SK-N-SH (cell line): ENCODE results near the gene PPARD. TPM values are rescaled to one million over a fixed set of nuclear protein-coding genes. Genes with fewer than 3 reads are reported as not detected.

Source experiments
- CTCF ChIA-PET: fragments of 300-600, 350-600 bp; formaldehyde crosslinking; extraction: SDS; loops from one replicate; lab custom pipeline; 2021; lab: Yijun Ruan, JAX
- POLR2A ChIA-PET: fragments of 350-600 bp; sonication (Branson Sonifier 250); formaldehyde crosslinking; extraction: SDS; loops from one replicate; lab custom pipeline; 2020; ENCODE audit warnings: antibody characterized with exemption, inconsistent platforms; lab: Yijun Ruan, JAX
- DNase-seq: peaks from one replicate; pipeline ENCODE4 v3.0.0; 2012
- H2AFZ ChIP-seq: fragments of 200-600 bp; sonication (generic); 2 replicates; pipeline ENCODE4 v1.8.1; 2016; ENCODE audit warnings: antibody characterized with exemption, mild to moderate bottlenecking, low read depth
- H3F3A ChIP-seq: fragments of 200-600 bp; sonication (generic); replicated peaks from 2 replicates; pipeline ENCODE3; 2016; ENCODE audit warnings: antibody characterized with exemption, mild to moderate bottlenecking; ENCODE audit not compliant: insufficient read depth
- H3K27ac ChIP-seq, 2 experiments: fragments of 200-500 bp in 1 of 2; fragments of 200-600 bp in 1 of 2; sonication (Bioruptor generic) in 1 of 2; sonication (generic), shearing (Covaris generic) in 1 of 2; 2 replicates each; pipeline versions ENCODE4 v1.5.1 to v1.6.1; 2014 to 2016; ENCODE audit warnings: low read depth in 2 of 2, inconsistent platforms in 1 of 2, low read length in 1 of 2, mild to moderate bottlenecking in 1 of 2, mixed read lengths in 1 of 2
- H3K27me3 ChIP-seq: fragments of 200-600 bp; sonication (generic), shearing (Covaris generic); 2 replicates; pipeline ENCODE4 v1.6.1; 2016; ENCODE audit warnings: mixed run types; ENCODE audit not compliant: insufficient read depth
- H3K36me3 ChIP-seq, 2 experiments: fragments of 200-500 bp in 1 of 2; fragments of 200-600 bp in 1 of 2; sonication (Bioruptor generic) in 1 of 2; sonication (generic) in 1 of 2; replicated peaks in 1 of 2; 2 replicates each; pipeline versions ENCODE3 to v1.5.1; 2014 to 2016; ENCODE audit warnings: low read length in 1 of 2, mild to moderate bottlenecking in 1 of 2; ENCODE audit not compliant: insufficient read depth in 2 of 2, control insufficient read depth in 1 of 2
- H3K4me1 ChIP-seq, 2 experiments: fragments of 200-500 bp in 1 of 2; fragments of 200-600 bp in 1 of 2; sonication (Bioruptor generic) in 1 of 2; sonication (generic), shearing (Covaris generic) in 1 of 2; 2 replicates each; pipeline versions ENCODE4 v1.5.1 to v1.6.1; 2014 to 2016; ENCODE audit warnings: low read depth in 1 of 2, low read length in 1 of 2, mixed run types in 1 of 2; ENCODE audit not compliant: insufficient read depth in 2 of 2, control insufficient read depth in 1 of 2
- H3K4me2 ChIP-seq: fragments of 200-600 bp; sonication (generic), shearing (Covaris generic); 2 replicates; pipeline ENCODE4 v1.6.1; 2017; ENCODE audit warnings: mixed run types
- H3K4me3 ChIP-seq, 2 experiments: fragments of 200-500 bp in 1 of 2; fragments of 200-600 bp in 1 of 2; sonication (Bioruptor generic) in 1 of 2; sonication (generic), shearing (Covaris generic) in 1 of 2; 2 replicates each; pipeline versions ENCODE4 v1.5.1 to v1.8.1; 2014 to 2016; ENCODE audit warnings: low read depth in 2 of 2, inconsistent platforms in 1 of 2, low read length in 1 of 2, mild to moderate bottlenecking in 1 of 2, mixed read lengths in 1 of 2, moderate library complexity in 1 of 2
- H3K79me2 ChIP-seq: fragments of 200-600 bp; sonication (generic); 2 replicates; pipeline ENCODE4 v1.8.1; 2017; ENCODE audit warnings: mild to moderate bottlenecking; ENCODE audit not compliant: insufficient read depth
- H3K9ac ChIP-seq: fragments of 200-600 bp; sonication (generic); 2 replicates; pipeline ENCODE4 v1.6.1; 2017; ENCODE audit warnings: mixed run types
- H3K9me2 ChIP-seq: fragments of 200-600 bp; sonication (generic); 2 replicates; pipeline ENCODE4 v1.6.1; 2017; ENCODE audit warnings: mixed run types
- H3K9me3 ChIP-seq: fragments of 200-600 bp; sonication (generic); 2 replicates; pipeline ENCODE4 v1.6.1; 2017; ENCODE audit warnings: mixed run types, mild to moderate bottlenecking, moderate library complexity
- H4K20me1 ChIP-seq: fragments of 200-600 bp; sonication (generic); 2 replicates; pipeline ENCODE4 v1.6.1; 2017; ENCODE audit warnings: mild to moderate bottlenecking, mixed run types; ENCODE audit not compliant: insufficient read depth
- CTCF ChIP-seq: fragments of 200-600 bp; sonication (generic); IDR thresholded peaks from 2 replicates; pipeline ENCODE4 v1.6.1; 2017; ENCODE audit warnings: antibody characterized with exemption, mild to moderate bottlenecking, moderate library complexity
- ELF1 ChIP-seq: IDR thresholded peaks from 2 replicates; pipeline ENCODE4 v1.4.0; 2012
- EP300 ChIP-seq, 2 experiments: IDR thresholded peaks; 2 replicates each; pipeline versions ENCODE4 v1.4.0 to v1.6.1; 2012; ENCODE audit warnings: borderline replicate concordance in 1 of 2, low read depth in 1 of 2, low read length in 1 of 2
- EZH2phosphoT487 ChIP-seq: fragments of 200-600 bp; sonication (generic); IDR thresholded peaks from 2 replicates; pipeline ENCODE4 v1.6.1; 2017; ENCODE audit warnings: low read depth, mixed run types, mild to moderate bottlenecking, antibody characterized with exemption, moderate library complexity, borderline replicate concordance
- FOSL2 ChIP-seq: IDR thresholded peaks from 2 replicates; pipeline ENCODE4 v1.4.0; 2012; ENCODE audit warnings: low read depth, mild to moderate bottlenecking, moderate library complexity, borderline replicate concordance
- FOXM1 ChIP-seq: IDR thresholded peaks from 2 replicates; pipeline ENCODE4 v1.4.0; 2012; ENCODE audit warnings: low read depth, mild to moderate bottlenecking
- MXI1 ChIP-seq: IDR thresholded peaks from 2 replicates; pipeline ENCODE4 v1.6.1; 2012; ENCODE audit warnings: mild to moderate bottlenecking, low read depth, low read length, improper control_type of control experiment
- NFIC ChIP-seq: IDR thresholded peaks from 2 replicates; pipeline ENCODE4 v1.4.0; 2012; ENCODE audit warnings: borderline replicate concordance
- NRF1 ChIP-seq: IDR thresholded peaks from 2 replicates; pipeline ENCODE4 v1.6.1; 2012; ENCODE audit warnings: low read depth, mild to moderate bottlenecking, low read length
- PBX3 ChIP-seq: IDR thresholded peaks from 2 replicates; pipeline ENCODE4; 2012
- RCOR1 ChIP-seq: fragments of 150-350 bp; IDR thresholded peaks from 2 replicates; pipeline ENCODE4 v1.6.1; 2017; ENCODE audit warnings: antibody characterized with exemption, low read length
- REST ChIP-seq: IDR thresholded peaks from 2 replicates; pipeline ENCODE4 v1.6.1; 2012; ENCODE audit warnings: mild to moderate bottlenecking, low read depth, low read length, moderate library complexity
- RXRA ChIP-seq: IDR thresholded peaks from 2 replicates; pipeline ENCODE4 v1.4.0; 2012; ENCODE audit warnings: low read depth, mild to moderate bottlenecking, borderline replicate concordance
- SIN3A ChIP-seq: IDR thresholded peaks from 2 replicates; pipeline ENCODE4 v1.6.1; 2012; ENCODE audit warnings: low read depth, mild to moderate bottlenecking, low read length, moderate library complexity, borderline replicate concordance
- SMC3 ChIP-seq: IDR thresholded peaks from 2 replicates; pipeline ENCODE4 v1.6.1; 2012; ENCODE audit warnings: low read depth, low read length, improper control_type of control experiment
- USF1 ChIP-seq: IDR thresholded peaks from 2 replicates; pipeline ENCODE4 v1.4.0; 2012; ENCODE audit warnings: low read depth, borderline replicate concordance
- USF2 ChIP-seq: fragments of 150-350 bp; IDR thresholded peaks from 2 replicates; pipeline ENCODE4 v1.6.1; 2017; ENCODE audit warnings: antibody characterized with exemption, low read length, low read depth, borderline replicate concordance
- YY1 ChIP-seq: IDR thresholded peaks from 2 replicates; pipeline ENCODE4 v1.4.0; 2012; ENCODE audit warnings: low read depth, mild to moderate bottlenecking
- ZBTB33 ChIP-seq: IDR thresholded peaks from 2 replicates; pipeline ENCODE4 v1.4.0; 2012; ENCODE audit warnings: low read depth, borderline replicate concordance
- WGBS: methylation state at CpG from one replicate; pipeline ENCODE4 v1.1.6; 2017; ENCODE audit warnings: low lambda C conversion rate; 5-methylcytosine and 5-hydroxymethylcytosine counted together
- polyA plus RNA-seq, 3 experiments: library from polyadenylated mRNA; depleted of rRNA; stranded (reverse); fragments of >200 nt; gene quantifications; 2 replicates each; pipeline ENCODE4 v1.2.3, GENCODE V29; 2012

The PPARD gene
- polyA plus RNA-seq, 1 of the 3 experiments (the other 2 are of a cell fraction): 13.3 TPM

GRCh38 chr6:35391240-35391968 is 49.0 kb downstream of the PPARD start (continued):
- peak; percentile 50 for TF ChIP-seq PBX3
- TF ChIP-seq FOXM1: no peak
- no peak for TF ChIP-seq USF2
- TF ChIP-seq ZBTB33: 0 out of 2 replicates have a peak, but pooled peaks have one; percentile 53
- no peak for TF ChIP-seq SMC3
- peak; percentile 84 for TF ChIP-seq NFIC
- TF ChIP-seq RCOR1: no peak
- TF ChIP-seq EP300 (IDR thresholded peaks at IDR 0.05; ENCODE audit: borderline replicate concordance in 1 of 2, low read depth in 1 of 2, low read length in 1 of 2): peak in 1 of 2 experiments; percentile 79; a peak in 2 of 4 replicates
- TF ChIP-seq SIN3A: no peak
- TF ChIP-seq YY1: no peak
- TF ChIP-seq FOSL2: peak; percentile 84; the same call in 1 of the 2 replicates
- peak; percentile 24; the same call in 1 of the 2 replicates for TF ChIP-seq RXRA
- TF ChIP-seq USF1: 0 out of 2 replicates have a peak, but pooled peaks have one; percentile 22
- TF ChIP-seq ELF1: no peak
- TF ChIP-seq, all 33 proteins: peak for 13

GRCh38 chr6:35392111-35392702 is 49.8 kb downstream of the PPARD start:
- H3K36me3 ChIP-seq: no peaks in the 10 kb centered on the region
- no peaks in the 10 kb centered on the region for H3K27me3 ChIP-seq
- H3K4me3 ChIP-seq: no peak overlapping the region
- 90% methylated on average over 6 of the region's 12 CpGs for WGBS
- H3K4me1 ChIP-seq: peaks cover 14 to 30% of the 10 kb centered on the region in 2 experiments; a peak in 3 of 4 replicates
- DNase-seq: no peak
- no peaks in the 10 kb centered on the region for H3K9me2 ChIP-seq
- peaks cover 21% of the 10 kb centered on the region for H3F3A ChIP-seq
- H3K9ac ChIP-seq: peak overlapping the region; percentile 42; the same call in 1 of the 2 replicates
- peak overlapping the region in 1 of 2 experiments; percentile 89; a peak in 2 of 4 replicates for H3K27ac ChIP-seq
- H3K4me2 ChIP-seq: peak overlapping the region; percentile 49; the same call in 1 of the 2 replicates
- H3K9me3 ChIP-seq: no peaks in the 10 kb centered on the region
- H2AFZ ChIP-seq: no peak overlapping the region
- ChIA-PET POLR2A (no interaction called here), CTCF (interaction anchor here (0.9 to 1.7 kb wide), 3 partner anchors 9 to 57 kb away, joined by 3 to 4 read pairs (median 3); no protein-coding TSS in a partner anchor)
- H4K20me1 ChIP-seq: no peaks in the 10 kb centered on the region
- H3K79me2 ChIP-seq: peaks cover 26% of the 10 kb centered on the region
- TF ChIP-seq EZH2phosphoT487 (no peak), CTCF (no peak), REST (no peak), NFIC (no peak), MXI1 (no peak), NRF1 (no peak)
